ENCODE measurements around the gene ZNF148. TPM values are rescaled to one million over a fixed set of nuclear protein-coding genes. Genes with fewer than 3 reads are reported as not detected.
"Not testable (repeated sequence)": the region's sequence is repeated elsewhere in the genome, so short reads cannot be mapped to it uniquely, and the experiment has no call there.

Gene ZNF148
- total RNA-seq, 1 donor from 2014 or later = 45.7 TPM

DNA sequence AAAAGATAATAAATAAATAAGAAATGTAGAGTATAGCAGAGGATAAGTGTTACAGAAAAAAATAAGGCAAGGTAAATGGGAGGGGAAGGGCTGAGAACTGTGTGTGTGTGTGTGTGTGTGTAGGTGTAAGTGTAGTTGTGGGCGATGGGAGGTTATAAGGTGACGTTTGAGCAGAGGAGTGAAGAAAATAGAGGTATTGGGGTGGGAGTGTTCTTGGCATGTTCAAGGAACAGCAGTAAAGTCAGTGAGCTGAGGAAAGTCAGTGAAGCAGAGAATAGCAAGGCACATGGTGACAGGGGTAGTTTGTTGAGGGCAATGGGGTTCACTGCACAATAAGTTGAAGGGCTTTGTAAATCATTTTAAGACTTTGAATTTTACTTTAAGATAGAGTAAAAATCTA is 30.9 kb upstream of the ZNF148 start:
- Histone ChIP-seq H3K4me1 (no peaks in the 10 kb centered on the region), H3K36me3 (no peaks in the 10 kb centered on the region), H3K4me3 (no peak overlapping the region), H3K9me3 (replicated peaks) (no peaks in the 10 kb centered on the region), H3K27me3 (ENCODE audit: low read depth) (peaks cover 20% of the 10 kb centered on the region), H3K27ac (replicated peaks) (no peak overlapping the region)
- intact Hi-C loops (cut with micrococcal nuclease) = no loop called here
- TF ChIP-seq, protein P1, sequence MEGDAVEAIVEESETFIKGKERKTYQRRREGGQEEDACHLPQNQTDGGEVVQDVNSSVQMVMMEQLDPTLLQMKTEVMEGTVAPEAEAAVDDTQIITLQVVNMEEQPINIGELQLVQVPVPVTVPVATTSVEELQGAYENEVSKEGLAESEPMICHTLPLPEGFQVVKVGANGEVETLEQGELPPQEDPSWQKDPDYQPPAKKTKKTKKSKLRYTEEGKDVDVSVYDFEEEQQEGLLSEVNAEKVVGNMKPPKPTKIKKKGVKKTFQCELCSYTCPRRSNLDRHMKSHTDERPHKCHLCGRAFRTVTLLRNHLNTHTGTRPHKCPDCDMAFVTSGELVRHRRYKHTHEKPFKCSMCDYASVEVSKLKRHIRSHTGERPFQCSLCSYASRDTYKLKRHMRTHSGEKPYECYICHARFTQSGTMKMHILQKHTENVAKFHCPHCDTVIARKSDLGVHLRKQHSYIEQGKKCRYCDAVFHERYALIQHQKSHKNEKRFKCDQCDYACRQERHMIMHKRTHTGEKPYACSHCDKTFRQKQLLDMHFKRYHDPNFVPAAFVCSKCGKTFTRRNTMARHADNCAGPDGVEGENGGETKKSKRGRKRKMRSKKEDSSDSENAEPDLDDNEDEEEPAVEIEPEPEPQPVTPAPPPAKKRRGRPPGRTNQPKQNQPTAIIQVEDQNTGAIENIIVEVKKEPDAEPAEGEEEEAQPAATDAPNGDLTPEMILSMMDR (IDR thresholded peaks at IDR 0.05; ENCODE audit: borderline replicate concordance) = no peak
- no peak for DNase-seq

DNA sequence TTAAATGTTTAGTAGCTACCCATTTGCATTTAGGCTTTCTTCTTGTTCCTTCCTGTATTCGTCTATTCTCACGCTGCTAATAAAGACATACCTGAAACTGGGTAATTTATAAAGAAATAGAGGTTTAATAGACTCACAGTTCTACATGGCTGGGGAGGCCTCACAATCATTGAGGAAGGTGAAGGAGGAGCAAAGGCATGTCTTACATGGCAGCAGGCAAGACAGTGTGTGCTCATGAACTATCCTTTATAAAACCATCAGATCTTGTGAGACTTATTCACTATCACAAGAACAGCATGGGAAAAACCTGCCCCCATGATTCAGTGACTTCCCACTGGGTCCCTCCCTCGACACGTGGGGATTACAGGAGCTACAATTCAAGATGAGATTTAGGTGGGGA is 30.4 kb upstream of the ZNF148 start:
- H3K36me3 ChIP-seq; H3K4me3 ChIP-seq; H3K4me1 ChIP-seq; H3K27ac ChIP-seq (replicated peaks); H3K9me3 ChIP-seq (replicated peaks); intact Hi-C loops (cut with micrococcal nuclease); DNase-seq: not testable (repeated sequence)
- peaks cover 20% of the 10 kb centered on the region for H3K27me3 ChIP-seq (ENCODE audit: low read depth)

DNA sequence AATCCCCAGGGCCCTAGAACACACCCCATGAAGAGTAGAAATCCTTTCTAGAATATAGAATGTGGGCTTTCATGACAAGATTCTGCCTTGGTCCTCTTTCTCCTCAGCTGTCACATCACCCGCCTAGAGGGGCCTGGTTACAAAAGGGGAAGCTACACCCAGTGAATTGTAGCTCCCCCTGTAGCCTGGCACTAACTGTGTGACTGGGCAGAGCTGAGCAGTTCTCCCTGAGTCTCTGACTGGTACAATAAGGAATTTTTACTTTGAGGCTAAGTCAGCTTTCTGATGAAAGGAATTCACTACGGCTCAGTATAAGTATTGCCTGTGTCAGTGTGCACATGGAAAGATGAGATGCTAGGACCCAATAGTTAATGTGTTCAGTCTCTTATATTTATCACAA is 28.7 kb upstream of the ZNF148 start:
- Histone ChIP-seq H3K4me1 (no peaks in the 10 kb centered on the region), H3K4me3 (no peak overlapping the region), H3K9me3 (replicated peaks) (no peaks in the 10 kb centered on the region), H3K36me3 (no peaks in the 10 kb centered on the region), H3K27me3 (ENCODE audit: low read depth) (peaks cover 17% of the 10 kb centered on the region), H3K27ac (replicated peaks) (no peak overlapping the region)
- intact Hi-C loops (cut with micrococcal nuclease) = no loop called here
- DNase-seq = no peak
- TF ChIP-seq, protein P1 (IDR thresholded peaks at IDR 0.05; ENCODE audit: borderline replicate concordance) = no peak

DNA sequence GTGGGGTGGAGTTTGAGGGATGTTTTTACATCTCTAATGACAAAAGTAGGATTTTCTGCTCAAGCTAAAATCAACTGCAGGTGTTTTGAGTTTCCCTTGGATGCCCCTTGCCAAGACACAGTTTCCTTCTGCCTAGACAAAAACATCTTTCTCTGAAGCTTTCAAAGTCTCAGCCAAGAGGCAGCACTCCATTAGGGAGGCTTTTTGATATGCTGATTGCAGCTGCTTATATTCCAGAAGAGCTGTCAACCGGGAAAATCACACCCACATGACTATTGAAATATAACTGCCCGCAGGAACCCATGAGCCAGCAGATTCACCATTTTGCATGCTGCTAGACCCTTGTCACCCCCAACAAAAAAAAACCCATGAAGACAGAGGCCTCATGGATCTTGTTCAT is 27.5 kb upstream of the ZNF148 start:
- Histone ChIP-seq H3K9me3 (replicated peaks) (no peaks in the 10 kb centered on the region), H3K4me3 (no peak overlapping the region), H3K27ac (replicated peaks) (no peak overlapping the region), H3K36me3 (no peaks in the 10 kb centered on the region), H3K4me1 (no peaks in the 10 kb centered on the region), H3K27me3 (ENCODE audit: low read depth) (peaks cover 14% of the 10 kb centered on the region)
- DNase-seq = no peak
- TF ChIP-seq, protein P1 (IDR thresholded peaks at IDR 0.05; ENCODE audit: borderline replicate concordance) = no peak
- intact Hi-C loops (cut with micrococcal nuclease) = no loop called here

DNA sequence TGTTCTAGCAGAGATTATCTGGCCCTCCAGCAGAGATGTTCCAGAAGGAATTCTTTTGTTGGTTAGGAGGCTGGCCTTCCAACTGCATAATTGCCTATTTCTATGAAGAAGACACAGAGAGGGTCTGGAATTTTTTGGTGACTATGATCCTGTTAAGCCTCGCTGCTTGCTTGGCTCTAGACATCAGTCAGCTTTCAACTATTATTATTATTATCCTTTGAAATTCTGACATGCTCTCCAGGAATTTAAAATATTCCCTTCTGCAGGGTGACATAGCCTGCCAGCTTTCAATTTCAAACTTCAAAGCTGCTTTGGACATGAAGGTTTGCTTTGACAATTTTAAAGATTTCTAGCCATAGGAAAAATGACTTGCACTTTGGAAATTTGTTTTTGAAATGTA is 26.3 kb upstream of the ZNF148 start:
- DNase-seq = no peak
- Histone ChIP-seq H3K36me3 (no peaks in the 10 kb centered on the region), H3K4me1 (no peaks in the 10 kb centered on the region), H3K4me3 (no peak overlapping the region), H3K27me3 (ENCODE audit: low read depth) (peaks cover 10% of the 10 kb centered on the region), H3K9me3 (replicated peaks) (no peaks in the 10 kb centered on the region), H3K27ac (replicated peaks) (no peak overlapping the region)
- intact Hi-C loops (cut with micrococcal nuclease) = no loop called here
- TF ChIP-seq, protein P1 (IDR thresholded peaks at IDR 0.05; ENCODE audit: borderline replicate concordance) = no peak

DNA sequence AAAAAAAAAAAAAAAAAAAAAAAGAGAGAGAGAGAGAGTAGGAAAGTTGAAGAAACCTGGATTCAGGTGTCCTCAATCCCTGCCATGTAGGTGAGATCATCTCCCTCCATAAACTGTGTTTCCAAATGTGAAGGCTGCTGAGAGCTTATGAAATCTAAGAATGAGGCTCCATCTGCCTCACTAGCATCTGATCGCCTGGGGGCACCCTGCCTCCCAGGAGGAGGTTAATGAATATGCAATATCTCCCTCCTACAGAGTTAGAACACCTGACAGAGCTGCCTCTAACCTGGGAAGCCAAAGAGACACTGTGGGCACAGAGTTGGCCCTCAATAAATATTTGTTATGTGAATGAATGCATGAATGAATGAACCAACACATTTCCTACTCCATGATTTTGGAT is 23.8 kb upstream of the ZNF148 start:
- no peaks in the 10 kb centered on the region for H3K4me1 ChIP-seq
- no peak overlapping the region for H3K27ac ChIP-seq (replicated peaks)
- H3K9me3 ChIP-seq (replicated peaks) = no peaks in the 10 kb centered on the region
- TF ChIP-seq, protein P1 (IDR thresholded peaks at IDR 0.05; ENCODE audit: borderline replicate concordance) = no peak
- H3K4me3 ChIP-seq = no peak overlapping the region
- intact Hi-C loops (cut with micrococcal nuclease) = no loop called here
- H3K27me3 ChIP-seq (ENCODE audit: low read depth) = peaks cover 12% of the 10 kb centered on the region
- DNase-seq = no peak
- H3K36me3 ChIP-seq = no peaks in the 10 kb centered on the region
